GM12801 (cell line): ENCODE data around the gene CAPRIN1.

ENCODE experiments used
- CTCF ChIP-seq: IDR thresholded peaks from one replicate; pipeline ENCODE4 v1.5.1; 2011; ENCODE audit warnings: control low read depth; ENCODE audit not compliant: insufficient read length; ENCODE audit errors: extremely low read depth

Gene CAPRIN1

GRCh38 chr11:34034053-34034452 lies 17.5 kb upstream of the CAPRIN1 start:
- no peak for TF ChIP-seq CTCF

GRCh38 chr11:34036456-34036855 lies 15.1 kb upstream of the CAPRIN1 start:
- no peak for TF ChIP-seq CTCF

- no peak for TF ChIP-seq CTCF
Measured at GRCh38 chr11:34037016-34037415, 14.5 kb upstream of the CAPRIN1 start.

- no peak for TF ChIP-seq CTCF
Measured at GRCh38 chr11:34040571-34040970, 11.0 kb upstream of the CAPRIN1 start.

GRCh38 chr11:34044664-34045485 lies 6.7 kb upstream of the CAPRIN1 start:
- no peak for TF ChIP-seq CTCF

- no peak for TF ChIP-seq CTCF
Measured at GRCh38 chr11:34049028-34049427, 2.5 kb upstream of the CAPRIN1 start.

- no peak for TF ChIP-seq CTCF
Measured at GRCh38 chr11:34050581-34051348, 766 bp upstream of the CAPRIN1 start.
